ENCODE measurements around the gene RAB20. TPM values are rescaled to one million over a fixed set of nuclear protein-coding genes. Genes with fewer than 3 reads are reported as not detected.
"Not testable (repeated sequence)": the region's sequence is repeated elsewhere in the genome, so short reads cannot be mapped to it uniquely, and the experiment has no call there.

Gene RAB20
- total and polyA plus RNA-seq, 8 donors, result 9.3 to 23.6 (median 14.2) TPM

DNA sequence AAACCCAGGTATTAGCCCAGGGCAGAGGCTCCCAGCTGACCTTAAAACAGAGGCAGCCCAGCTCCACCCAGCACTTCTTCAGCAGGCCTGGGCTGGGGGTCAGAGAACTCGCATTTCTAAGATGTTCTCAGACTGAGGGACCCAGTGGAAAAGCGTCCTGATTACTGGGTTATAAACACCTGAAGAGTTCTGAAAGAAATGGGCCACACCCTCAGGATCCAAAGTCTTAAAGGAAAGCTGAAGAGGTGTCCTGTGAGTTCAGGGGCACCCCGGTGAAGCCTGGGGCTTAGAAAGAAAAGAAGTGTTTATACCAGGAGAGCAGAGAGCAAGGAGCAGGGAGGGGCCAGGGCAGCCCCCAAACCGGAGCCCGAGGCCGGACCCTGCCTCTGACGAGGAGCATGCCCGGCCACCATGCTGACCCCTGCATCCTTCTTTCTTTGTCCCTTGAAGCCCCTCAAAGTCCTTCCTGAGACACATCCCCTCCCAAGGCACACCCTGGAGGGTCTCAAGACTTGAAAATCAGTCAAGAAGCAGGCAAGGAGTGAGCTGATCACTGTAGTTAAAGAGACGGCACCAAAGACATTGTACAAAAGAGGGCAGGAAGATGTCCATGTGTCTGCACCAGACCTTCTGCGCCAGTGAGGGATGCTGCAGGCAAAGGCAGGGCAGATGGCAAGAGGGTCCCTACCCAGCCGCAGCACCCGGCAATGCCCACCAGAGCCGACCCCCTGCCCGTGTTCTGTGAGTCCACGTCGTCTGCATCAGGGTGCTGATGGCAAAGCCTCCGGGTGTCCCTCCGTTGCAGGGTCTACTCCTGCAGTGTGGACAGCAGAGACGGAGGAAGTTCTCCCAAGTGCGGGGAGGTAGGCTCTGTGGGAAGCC is 10.6 kb upstream of the RAB20 start:
- Histone ChIP-seq H3K4me3 (no peak overlapping the region), H3K4me1 (peaks cover 0 to 9% (median 6%) of the 10 kb centered on the region in 3 donors), H3K9me3 (no peaks in the 10 kb centered on the region), H3K27me3 (no peaks in the 10 kb centered on the region), H3K36me3 (no peaks in the 10 kb centered on the region), H3K27ac (no peak overlapping the region)
- TF ChIP-seq, protein P1, sequence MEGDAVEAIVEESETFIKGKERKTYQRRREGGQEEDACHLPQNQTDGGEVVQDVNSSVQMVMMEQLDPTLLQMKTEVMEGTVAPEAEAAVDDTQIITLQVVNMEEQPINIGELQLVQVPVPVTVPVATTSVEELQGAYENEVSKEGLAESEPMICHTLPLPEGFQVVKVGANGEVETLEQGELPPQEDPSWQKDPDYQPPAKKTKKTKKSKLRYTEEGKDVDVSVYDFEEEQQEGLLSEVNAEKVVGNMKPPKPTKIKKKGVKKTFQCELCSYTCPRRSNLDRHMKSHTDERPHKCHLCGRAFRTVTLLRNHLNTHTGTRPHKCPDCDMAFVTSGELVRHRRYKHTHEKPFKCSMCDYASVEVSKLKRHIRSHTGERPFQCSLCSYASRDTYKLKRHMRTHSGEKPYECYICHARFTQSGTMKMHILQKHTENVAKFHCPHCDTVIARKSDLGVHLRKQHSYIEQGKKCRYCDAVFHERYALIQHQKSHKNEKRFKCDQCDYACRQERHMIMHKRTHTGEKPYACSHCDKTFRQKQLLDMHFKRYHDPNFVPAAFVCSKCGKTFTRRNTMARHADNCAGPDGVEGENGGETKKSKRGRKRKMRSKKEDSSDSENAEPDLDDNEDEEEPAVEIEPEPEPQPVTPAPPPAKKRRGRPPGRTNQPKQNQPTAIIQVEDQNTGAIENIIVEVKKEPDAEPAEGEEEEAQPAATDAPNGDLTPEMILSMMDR (IDR thresholded peaks at IDR 0.05), result no peak
- WGBS, 2 donors, result 64 to 78% methylated on average over 20 of the region's 20 CpGs
- intact Hi-C loops (cut with DNase I), result loop anchor here in 1 of 3 donors (10.0 kb wide), 1 partner anchor 117 kb away; no protein-coding TSS in a partner anchor
- ATAC-seq (no peak), FAIRE-seq (no peak), DNase-seq (peak in 1 of 6 donors; percentile 48)

DNA sequence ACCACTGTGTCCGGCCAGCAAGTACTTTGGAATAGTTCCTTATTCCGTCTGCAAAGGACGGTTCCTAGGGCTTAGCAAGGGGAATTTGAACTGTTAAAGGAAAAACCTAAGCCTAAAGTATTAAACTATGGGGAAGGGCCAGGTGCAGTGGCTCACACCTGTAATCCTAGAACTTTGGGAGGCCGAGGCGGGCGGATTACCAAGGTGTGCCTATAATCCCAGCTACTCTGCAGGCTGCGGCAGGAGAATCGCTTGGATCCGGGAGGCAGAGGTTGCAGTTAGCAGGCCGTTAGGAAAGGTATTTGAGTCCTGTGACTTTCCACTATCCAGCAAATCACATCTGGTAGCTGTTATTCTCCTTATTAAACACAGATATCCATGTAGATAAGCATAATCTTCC is 9.4 kb upstream of the RAB20 start:
- no peak for ATAC-seq
- H3K4me3 ChIP-seq, result no peak overlapping the region
- WGBS, 2 donors, result 77 to 83% methylated on average over 10 of the region's 10 CpGs
- DNase-seq, result peak in 1 of 6 donors; percentile 31
- TF ChIP-seq, protein P1 (IDR thresholded peaks at IDR 0.05), result no peak
- intact Hi-C loops (cut with DNase I), result loop anchor here in 1 of 3 donors (10.0 kb wide), 1 partner anchor 116 kb away; no protein-coding TSS in a partner anchor
- no peaks in the 10 kb centered on the region for H3K27me3 ChIP-seq
- H3K9me3 ChIP-seq, result no peaks in the 10 kb centered on the region
- FAIRE-seq, result no peak
- H3K36me3 ChIP-seq, result no peaks in the 10 kb centered on the region
- no peak overlapping the region for H3K27ac ChIP-seq
- H3K4me1 ChIP-seq, result peaks cover 0 to 2% (median 0%) of the 10 kb centered on the region in 3 donors

DNA sequence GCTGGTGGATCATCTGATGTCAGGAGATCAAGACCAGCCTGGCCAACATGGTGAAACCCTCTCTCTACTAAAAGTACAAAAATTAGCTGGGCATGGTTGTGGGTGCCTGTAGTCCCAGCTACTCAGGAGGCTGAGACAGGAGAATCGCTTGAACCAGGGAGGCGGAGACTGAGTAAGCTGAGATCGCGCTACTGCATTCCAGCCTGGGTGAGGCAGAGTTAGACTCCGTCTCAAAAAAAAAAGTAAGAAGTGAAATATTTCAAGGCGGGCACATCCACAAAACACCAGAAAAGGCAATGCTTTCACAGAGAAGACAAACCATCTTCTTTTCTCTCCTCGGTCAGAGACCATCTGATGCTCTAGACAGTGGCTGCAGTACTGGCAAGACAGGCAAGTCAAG is 8.4 kb upstream of the RAB20 start:
- H3K9me3 ChIP-seq, ATAC-seq, FAIRE-seq, H3K4me3 ChIP-seq, H3K27me3 ChIP-seq, H3K27ac ChIP-seq, H3K4me1 ChIP-seq, H3K36me3 ChIP-seq: not testable (repeated sequence)
- intact Hi-C loops (cut with DNase I), result loop anchor here in 1 of 3 donors (10.0 kb wide), 1 partner anchor 115 kb away; no protein-coding TSS in a partner anchor
- 81 to 83% methylated on average over 7 of the region's 7 CpGs for WGBS, 2 donors
- DNase-seq, result peak in 1 of 6 donors; percentile 6

DNA sequence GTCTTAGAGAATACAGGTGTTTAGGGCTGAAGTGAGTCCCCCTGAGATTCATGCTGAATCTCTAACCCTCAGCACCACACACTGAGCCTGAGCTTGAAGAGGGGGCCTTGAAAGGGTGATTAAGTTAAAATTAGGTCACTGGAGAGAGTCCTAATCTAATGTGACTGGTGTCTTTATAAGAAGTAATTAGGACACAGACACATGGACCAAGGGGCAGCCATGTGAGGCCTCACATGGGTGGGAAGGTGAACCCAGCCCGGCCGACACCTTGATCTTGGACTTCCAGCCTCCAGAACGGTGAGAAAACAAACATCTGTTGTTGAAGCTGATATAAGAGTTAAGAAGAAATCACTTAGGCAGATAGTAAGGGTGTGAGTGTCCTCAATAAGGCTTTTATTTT is 7.1 kb upstream of the RAB20 start:
- H3K27me3 ChIP-seq, result no peaks in the 10 kb centered on the region
- TF ChIP-seq, protein P1 (IDR thresholded peaks at IDR 0.05), result no peak
- H3K4me3 ChIP-seq, result no peak overlapping the region
- no peaks in the 10 kb centered on the region for H3K36me3 ChIP-seq
- no peak for FAIRE-seq
- H3K9me3 ChIP-seq, result no peaks in the 10 kb centered on the region
- intact Hi-C loops (cut with DNase I), result no loop called here
- ATAC-seq, result no peak
- no peak for DNase-seq
- 67 to 78% methylated on average over 3 of the region's 3 CpGs for WGBS, 2 donors
- H3K4me1 ChIP-seq, result no peaks in the 10 kb centered on the region
- H3K27ac ChIP-seq, result no peak overlapping the region

DNA sequence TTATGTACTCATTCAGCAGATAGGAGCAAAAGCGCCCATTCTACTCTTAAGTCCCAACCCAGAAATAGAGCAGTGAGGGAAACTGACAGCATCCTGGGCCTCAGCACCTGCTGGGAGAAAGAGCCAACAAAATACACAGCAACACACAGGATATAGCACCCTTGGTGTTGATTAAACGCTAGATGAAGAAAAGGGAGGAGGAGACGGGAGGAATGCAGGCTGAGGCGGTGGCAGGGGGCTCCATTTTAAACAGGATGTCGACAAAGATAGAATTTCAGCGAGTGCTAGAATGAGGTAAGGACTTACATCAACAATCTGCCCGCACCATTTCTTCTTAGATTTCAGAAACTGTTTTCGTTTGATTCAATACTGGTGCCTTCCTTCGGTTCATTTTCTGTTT is 4.6 kb upstream of the RAB20 start:
- WGBS, 2 donors, result 92% methylated on average over 9 of the region's 9 CpGs
- H3K27ac ChIP-seq, result no peak overlapping the region
- intact Hi-C loops (cut with DNase I), result no loop called here
- TF ChIP-seq, protein P1 (IDR thresholded peaks at IDR 0.05), result no peak
- DNase-seq (no peak), ATAC-seq (no peak), FAIRE-seq (no peak)
- H3K4me1 ChIP-seq, result peaks cover 0 to 8% (median 0%) of the 10 kb centered on the region in 3 donors
- H3K9me3 ChIP-seq, result no peaks in the 10 kb centered on the region
- no peaks in the 10 kb centered on the region for H3K36me3 ChIP-seq
- no peak overlapping the region for H3K4me3 ChIP-seq
- no peaks in the 10 kb centered on the region for H3K27me3 ChIP-seq
